Lower leg skin (tissue), 3 donors: ENCODE data around the gene GNB1L.

Experiments used
- CTCF ChIP-seq, 3 donors: fragments of 450-650 bp; IDR thresholded peaks; one replicate each; pipeline ENCODE4 v1.5.1; 2016; ENCODE audit warnings: antibody characterized with exemption in 3 of 3, mild to moderate bottlenecking in 3 of 3, moderate library complexity in 2 of 3
- POLR2A ChIP-seq, 2 donors: fragments of 450-650 bp; IDR thresholded peaks; one replicate each; pipeline ENCODE4 v1.6.1; 2016 to 2017; ENCODE audit warnings: antibody characterized with exemption in 2 of 2, mild to moderate bottlenecking in 1 of 2, moderate library complexity in 1 of 2

DNA sequence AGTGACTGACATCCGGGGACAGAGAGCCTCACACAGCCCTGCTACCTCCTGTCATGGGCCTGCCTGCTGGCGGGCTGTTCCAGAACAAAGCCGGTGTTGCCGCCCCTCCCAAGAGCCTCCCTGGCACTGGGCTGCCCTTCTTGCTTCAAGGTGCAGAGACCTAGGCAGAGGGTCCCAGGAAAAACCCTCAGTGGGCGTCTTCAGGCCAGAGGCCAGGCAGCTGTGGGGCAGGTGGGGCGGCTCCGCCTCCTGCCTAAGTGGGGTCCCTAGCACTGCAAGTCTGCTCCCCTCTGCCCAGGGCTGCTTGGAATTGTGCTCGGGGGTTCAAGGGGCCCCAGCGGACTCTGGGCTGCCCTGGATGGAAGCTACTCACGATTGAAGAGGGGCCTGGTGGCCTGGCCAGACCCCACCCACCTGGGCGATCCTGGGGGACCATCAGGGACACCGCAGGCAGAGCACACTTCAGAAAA is 20.4 kb upstream of the GNB1L start:
- no peak for TF ChIP-seq POLR2A (IDR thresholded peaks at IDR 0.05)
- TF ChIP-seq CTCF (IDR thresholded peaks at IDR 0.05) = no peak
